GM12878 (cell line): ENCODE results near the gene EIF5A. TPM values are rescaled to one million over a fixed set of nuclear protein-coding genes. Genes with fewer than 3 reads are reported as not detected.

Source experiments
- BHLHE40 ChIP-seq, 2 experiments: fragments of 450-650 bp in 1 of 2; IDR thresholded peaks; 2 replicates each; pipeline ENCODE4 v1.6.1; 2011 to 2017; ENCODE audit warnings: low read depth in 2 of 2, borderline replicate concordance in 1 of 2, improper control_type of control experiment in 1 of 2, low read length in 1 of 2, mild to moderate bottlenecking in 1 of 2
- DPF2 ChIP-seq: fragments of 450-650 bp; IDR thresholded peaks from 2 replicates; pipeline ENCODE4 v1.6.1; 2017; ENCODE audit warnings: mild to moderate bottlenecking
- EGR1 ChIP-seq, 2 experiments: IDR thresholded peaks; 1 replicate in 1 of 2; 2 replicates in 1 of 2; pipeline ENCODE4 v1.6.1; 2011 to 2012; ENCODE audit warnings: low read depth in 2 of 2, low read length in 2 of 2, borderline replicate concordance in 1 of 2, mild to moderate bottlenecking in 1 of 2, moderate library complexity in 1 of 2
- EZH2 ChIP-seq: IDR thresholded peaks from 2 replicates; pipeline ENCODE4 v1.6.1; 2012; ENCODE audit warnings: low read depth, mild to moderate bottlenecking, control low read depth, inconsistent platforms, low read length, borderline replicate concordance; ENCODE audit not compliant: control insufficient read depth
- IKZF1 ChIP-seq: fragments of 450-650 bp; conservative IDR thresholded peaks from 2 replicates; pipeline ENCODE4 v1.6.1; 2017; ENCODE audit warnings: antibody characterized with exemption, mild to moderate bottlenecking
- MTA3 ChIP-seq: IDR thresholded peaks from 2 replicates; pipeline ENCODE4 v1.6.1; 2012; ENCODE audit warnings: low read length, inconsistent platforms, borderline replicate concordance
- RAD21 ChIP-seq: IDR thresholded peaks from 2 replicates; pipeline ENCODE4 v1.6.1; 2011; ENCODE audit warnings: mild to moderate bottlenecking, low read depth, low read length, moderate library complexity; ENCODE audit not compliant: insufficient read depth
- RAD51 ChIP-seq: fragments of 450-650 bp; IDR thresholded peaks from 2 replicates; pipeline ENCODE4 v1.6.1; 2016; ENCODE audit warnings: moderate library complexity, mild to moderate bottlenecking, inconsistent platforms
- STAT1 ChIP-seq: fragments of 450-650 bp; conservative IDR thresholded peaks from 2 replicates; pipeline ENCODE4 v1.6.1; 2014; ENCODE audit warnings: antibody characterized with exemption, mild to moderate bottlenecking
- TARDBP ChIP-seq: IDR thresholded peaks from 2 replicates; pipeline ENCODE4 v1.6.1; 2016; ENCODE audit warnings: borderline replicate concordance
- polyA plus RNA-seq, 11 experiments: library from polyadenylated mRNA; depleted of rRNA in 4 of 11; unstranded in 6 of 11; stranded (reverse) in 5 of 11; fragments of >200 nt; fragmentation: Nextera tagmentation in 4 of 11; fragmentation: Illumina TruSeq in 1 of 11; extraction: Ambion mirVana in 4 of 11; extraction: Trizol in 1 of 11; gene quantifications; 1 replicate in 1 of 11; 2 replicates in 10 of 11; pipeline versions ENCODE4 v1.2.1 to v1.2.3, GENCODE V29; 2011 to 2016; ENCODE audit warnings: inconsistent platforms in 2 of 11, missing spikeins in 2 of 11, low read depth in 1 of 11
- total RNA-seq, 4 experiments: library from RNA; depleted of rRNA in 3 of 4; stranded (reverse); fragments of >200 nt in 3 of 4; fragmentation: Illumina TruSeq in 1 of 4; extraction: Trizol in 1 of 4; gene quantifications; 2 replicates each; pipeline versions ENCODE4 v1.2.1 to v1.2.3, GENCODE V29; 2013 to 2021
- TF ChIP-seq, protein P1 (sequence below): fragments of 150-350 bp; IDR thresholded peaks from 2 replicates; pipeline ENCODE4 v1.6.1; 2016; ENCODE audit warnings: low read depth, low read length
- TF ChIP-seq, protein P2 (sequence below): fragments of 450-650 bp; IDR thresholded peaks from 2 replicates; pipeline ENCODE4 v1.6.1; 2018; ENCODE audit warnings: mild to moderate bottlenecking, low read depth, moderate library complexity; ENCODE audit not compliant: partially characterized antibody
- TF ChIP-seq, protein P3 (sequence below): IDR thresholded peaks from 2 replicates; pipeline ENCODE4 v1.6.1; 2012; ENCODE audit warnings: low read depth, low read length, improper control_type of control experiment
- TF ChIP-seq, protein P4 (sequence below): IDR thresholded peaks from 2 replicates; pipeline ENCODE4 v1.6.1; 2011; ENCODE audit warnings: borderline replicate concordance, low read depth, mild to moderate bottlenecking, moderate library complexity, mixed read lengths, low read length; ENCODE audit not compliant: insufficient read depth; ENCODE audit errors: extremely low read length
- TF ChIP-seq, protein P5 (sequence below): fragments of 450-650 bp; IDR thresholded peaks from 2 replicates; pipeline ENCODE4 v1.6.1; 2017; ENCODE audit warnings: low read depth, mild to moderate bottlenecking, moderate library complexity

EIF5A gene
- total and polyA plus RNA-seq, 10 of the 15 experiments (the other 5 are each of a cell fraction or from before 2014, with no cell fraction given) = 26.5 to 1,792 (median 944) TPM

DNA sequence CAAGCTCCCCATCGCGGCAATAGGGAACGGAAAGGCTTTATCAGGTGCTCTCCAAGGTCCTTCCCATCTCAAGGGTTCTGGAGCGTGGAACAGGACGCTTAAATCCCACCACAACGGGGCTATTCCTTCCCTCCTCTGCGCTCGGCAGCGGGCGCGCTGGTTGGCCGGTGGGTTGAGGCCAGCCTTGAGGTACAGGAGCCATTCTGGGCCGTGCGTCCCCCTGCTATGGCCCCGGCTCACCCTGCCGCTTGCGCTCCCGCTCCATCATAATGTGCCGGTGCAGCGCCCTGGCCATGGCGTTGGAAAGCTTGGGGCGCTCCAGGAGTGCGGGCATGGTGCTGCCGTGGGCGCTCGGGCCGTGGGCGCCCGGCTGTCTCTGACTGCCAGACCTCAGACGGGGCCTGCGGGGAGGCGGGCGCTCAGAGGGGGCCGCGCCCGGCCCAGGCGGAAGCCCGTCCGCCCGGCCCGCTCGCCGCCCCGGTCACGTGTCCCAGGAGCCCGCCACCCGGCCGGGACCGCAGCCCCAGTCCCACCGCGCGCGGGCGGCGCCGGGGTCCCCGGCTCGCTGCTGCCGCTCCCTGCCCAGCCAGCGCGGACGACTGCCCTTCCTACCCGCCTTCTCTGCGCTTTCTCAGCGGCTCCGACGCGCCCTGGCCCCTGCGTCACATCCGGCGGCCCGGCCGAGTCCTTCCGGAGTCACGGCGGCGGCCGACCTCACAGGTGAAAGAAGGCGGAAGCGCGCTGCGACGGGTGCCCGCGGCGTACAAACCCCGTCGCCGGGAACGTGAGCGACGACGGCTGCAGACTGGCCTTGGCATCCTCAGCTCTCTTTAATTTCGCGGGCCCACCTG is 7.5 kb downstream of the EIF5A start, which contains the start of gene GPS2 (continued):
- TF ChIP-seq, protein P1, sequence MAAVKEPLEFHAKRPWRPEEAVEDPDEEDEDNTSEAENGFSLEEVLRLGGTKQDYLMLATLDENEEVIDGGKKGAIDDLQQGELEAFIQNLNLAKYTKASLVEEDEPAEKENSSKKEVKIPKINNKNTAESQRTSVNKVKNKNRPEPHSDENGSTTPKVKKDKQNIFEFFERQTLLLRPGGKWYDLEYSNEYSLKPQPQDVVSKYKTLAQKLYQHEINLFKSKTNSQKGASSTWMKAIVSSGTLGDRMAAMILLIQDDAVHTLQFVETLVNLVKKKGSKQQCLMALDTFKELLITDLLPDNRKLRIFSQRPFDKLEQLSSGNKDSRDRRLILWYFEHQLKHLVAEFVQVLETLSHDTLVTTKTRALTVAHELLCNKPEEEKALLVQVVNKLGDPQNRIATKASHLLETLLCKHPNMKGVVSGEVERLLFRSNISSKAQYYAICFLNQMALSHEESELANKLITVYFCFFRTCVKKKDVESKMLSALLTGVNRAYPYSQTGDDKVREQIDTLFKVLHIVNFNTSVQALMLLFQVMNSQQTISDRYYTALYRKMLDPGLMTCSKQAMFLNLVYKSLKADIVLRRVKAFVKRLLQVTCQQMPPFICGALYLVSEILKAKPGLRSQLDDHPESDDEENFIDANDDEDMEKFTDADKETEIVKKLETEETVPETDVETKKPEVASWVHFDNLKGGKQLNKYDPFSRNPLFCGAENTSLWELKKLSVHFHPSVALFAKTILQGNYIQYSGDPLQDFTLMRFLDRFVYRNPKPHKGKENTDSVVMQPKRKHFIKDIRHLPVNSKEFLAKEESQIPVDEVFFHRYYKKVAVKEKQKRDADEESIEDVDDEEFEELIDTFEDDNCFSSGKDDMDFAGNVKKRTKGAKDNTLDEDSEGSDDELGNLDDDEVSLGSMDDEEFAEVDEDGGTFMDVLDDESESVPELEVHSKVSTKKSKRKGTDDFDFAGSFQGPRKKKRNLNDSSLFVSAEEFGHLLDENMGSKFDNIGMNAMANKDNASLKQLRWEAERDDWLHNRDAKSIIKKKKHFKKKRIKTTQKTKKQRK = no peak
- TF ChIP-seq, protein P2, sequence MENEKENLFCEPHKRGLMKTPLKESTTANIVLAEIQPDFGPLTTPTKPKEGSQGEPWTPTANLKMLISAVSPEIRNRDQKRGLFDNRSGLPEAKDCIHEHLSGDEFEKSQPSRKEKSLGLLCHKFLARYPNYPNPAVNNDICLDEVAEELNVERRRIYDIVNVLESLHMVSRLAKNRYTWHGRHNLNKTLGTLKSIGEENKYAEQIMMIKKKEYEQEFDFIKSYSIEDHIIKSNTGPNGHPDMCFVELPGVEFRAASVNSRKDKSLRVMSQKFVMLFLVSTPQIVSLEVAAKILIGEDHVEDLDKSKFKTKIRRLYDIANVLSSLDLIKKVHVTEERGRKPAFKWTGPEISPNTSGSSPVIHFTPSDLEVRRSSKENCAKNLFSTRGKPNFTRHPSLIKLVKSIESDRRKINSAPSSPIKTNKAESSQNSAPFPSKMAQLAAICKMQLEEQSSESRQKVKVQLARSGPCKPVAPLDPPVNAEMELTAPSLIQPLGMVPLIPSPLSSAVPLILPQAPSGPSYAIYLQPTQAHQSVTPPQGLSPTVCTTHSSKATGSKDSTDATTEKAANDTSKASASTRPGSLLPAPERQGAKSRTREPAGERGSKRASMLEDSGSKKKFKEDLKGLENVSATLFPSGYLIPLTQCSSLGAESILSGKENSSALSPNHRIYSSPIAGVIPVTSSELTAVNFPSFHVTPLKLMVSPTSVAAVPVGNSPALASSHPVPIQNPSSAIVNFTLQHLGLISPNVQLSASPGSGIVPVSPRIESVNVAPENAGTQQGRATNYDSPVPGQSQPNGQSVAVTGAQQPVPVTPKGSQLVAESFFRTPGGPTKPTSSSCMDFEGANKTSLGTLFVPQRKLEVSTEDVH = no peak
- TF ChIP-seq EZH2 = no peak
- TF ChIP-seq DPF2 = peak; percentile 66
- no peak for TF ChIP-seq EGR1 (IDR thresholded peaks at IDR 0.05; ENCODE audit: borderline replicate concordance in 1 of 2, low read depth in 2 of 2, low read length in 2 of 2)
- no peak for TF ChIP-seq RAD21
- TF ChIP-seq, protein P3, sequence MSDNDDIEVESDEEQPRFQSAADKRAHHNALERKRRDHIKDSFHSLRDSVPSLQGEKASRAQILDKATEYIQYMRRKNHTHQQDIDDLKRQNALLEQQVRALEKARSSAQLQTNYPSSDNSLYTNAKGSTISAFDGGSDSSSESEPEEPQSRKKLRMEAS = peak; percentile 76; the same call in 1 of the 2 replicates
- no peak for TF ChIP-seq STAT1
- TF ChIP-seq, protein P4, sequence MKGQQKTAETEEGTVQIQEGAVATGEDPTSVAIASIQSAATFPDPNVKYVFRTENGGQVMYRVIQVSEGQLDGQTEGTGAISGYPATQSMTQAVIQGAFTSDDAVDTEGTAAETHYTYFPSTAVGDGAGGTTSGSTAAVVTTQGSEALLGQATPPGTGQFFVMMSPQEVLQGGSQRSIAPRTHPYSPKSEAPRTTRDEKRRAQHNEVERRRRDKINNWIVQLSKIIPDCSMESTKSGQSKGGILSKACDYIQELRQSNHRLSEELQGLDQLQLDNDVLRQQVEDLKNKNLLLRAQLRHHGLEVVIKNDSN = peak; percentile 77
- peak; percentile 93 for TF ChIP-seq IKZF1
- TF ChIP-seq MTA3 = no peak
- TF ChIP-seq RAD51 = no peak
- no peak for TF ChIP-seq TARDBP
- TF ChIP-seq, protein P5, sequence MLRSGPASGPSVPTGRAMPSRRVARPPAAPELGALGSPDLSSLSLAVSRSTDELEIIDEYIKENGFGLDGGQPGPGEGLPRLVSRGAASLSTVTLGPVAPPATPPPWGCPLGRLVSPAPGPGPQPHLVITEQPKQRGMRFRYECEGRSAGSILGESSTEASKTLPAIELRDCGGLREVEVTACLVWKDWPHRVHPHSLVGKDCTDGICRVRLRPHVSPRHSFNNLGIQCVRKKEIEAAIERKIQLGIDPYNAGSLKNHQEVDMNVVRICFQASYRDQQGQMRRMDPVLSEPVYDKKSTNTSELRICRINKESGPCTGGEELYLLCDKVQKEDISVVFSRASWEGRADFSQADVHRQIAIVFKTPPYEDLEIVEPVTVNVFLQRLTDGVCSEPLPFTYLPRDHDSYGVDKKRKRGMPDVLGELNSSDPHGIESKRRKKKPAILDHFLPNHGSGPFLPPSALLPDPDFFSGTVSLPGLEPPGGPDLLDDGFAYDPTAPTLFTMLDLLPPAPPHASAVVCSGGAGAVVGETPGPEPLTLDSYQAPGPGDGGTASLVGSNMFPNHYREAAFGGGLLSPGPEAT = 0 out of 2 replicates have a peak, but pooled peaks have one; percentile 48
- TF ChIP-seq BHLHE40 (IDR thresholded peaks at IDR 0.05; ENCODE audit: borderline replicate concordance in 1 of 2, low read depth in 2 of 2, low read length in 1 of 2) = peak; percentile 86 to 96
